Fibroblast of lung (primary cell): ENCODE measurements around the gene PEX14. TPM values are rescaled to one million over a fixed set of nuclear protein-coding genes. Genes with fewer than 3 reads are reported as not detected.

Experiments
- DNase-seq, 2 donors: peaks; one replicate each; pipeline versions ENCODE4 v3.0.0 to v3.0.0-alpha.2; 2010; ENCODE audit warnings: low read depth in 2 of 2
- H2AFZ ChIP-seq: 2 replicates; pipeline ENCODE4 v1.5.1; 2012; ENCODE audit warnings: low read length, control low read depth, inconsistent platforms
- H3K27ac ChIP-seq: 2 replicates; pipeline ENCODE4 v1.5.1; 2011; ENCODE audit warnings: low read length, control low read depth; ENCODE audit not compliant: insufficient read depth
- H3K27me3 ChIP-seq: 2 replicates; pipeline ENCODE4 v1.5.1; 2011; ENCODE audit warnings: mild to moderate bottlenecking, low read length; ENCODE audit not compliant: control insufficient read depth, insufficient read depth
- H3K36me3 ChIP-seq: 2 replicates; pipeline ENCODE4 v1.5.1; 2011; ENCODE audit warnings: low read length; ENCODE audit not compliant: control insufficient read depth, insufficient read depth
- H3K4me1 ChIP-seq: 2 replicates; pipeline ENCODE4 v1.5.1; 2011; ENCODE audit warnings: low read length; ENCODE audit not compliant: control insufficient read depth, insufficient read depth; ENCODE audit errors: extremely low read depth
- H3K4me2 ChIP-seq: 2 replicates; pipeline ENCODE4 v1.5.1; 2011; ENCODE audit warnings: low read length, control low read depth; ENCODE audit not compliant: insufficient read depth; ENCODE audit errors: extremely low read depth
- H3K4me3 ChIP-seq, 4 experiments: fragments of 200-600 bp in 1 of 4; sonication (generic) in 1 of 4; replicated peaks in 1 of 4; 2 replicates each; pipeline ENCODE4 v1.5.1; 2011 to 2016; ENCODE audit warnings: low read length in 4 of 4, low read depth in 3 of 4, mild to moderate bottlenecking in 3 of 4, control low read depth in 2 of 4, inconsistent platforms in 1 of 4, mixed read lengths in 1 of 4; ENCODE audit not compliant: insufficient read depth in 1 of 4; ENCODE audit errors: control extremely low read depth in 1 of 4
- H3K79me2 ChIP-seq: 2 replicates; pipeline ENCODE4 v1.5.1; 2012; ENCODE audit warnings: mild to moderate bottlenecking, low read length, inconsistent platforms; ENCODE audit not compliant: control insufficient read depth, insufficient read depth
- H3K9ac ChIP-seq: 2 replicates; pipeline ENCODE4 v1.5.1; 2011; ENCODE audit warnings: mild to moderate bottlenecking, low read length, control low read depth; ENCODE audit not compliant: insufficient read depth
- H3K9me3 ChIP-seq: 2 replicates; pipeline ENCODE4 v1.5.1; 2012; ENCODE audit warnings: low read depth, low read length; ENCODE audit not compliant: control insufficient read depth, insufficient read depth
- H4K20me1 ChIP-seq: 2 replicates; pipeline ENCODE4 v1.5.1; 2011; ENCODE audit warnings: low read length; ENCODE audit not compliant: control insufficient read depth, insufficient read depth; ENCODE audit errors: extremely low read depth
- CTCF ChIP-seq, 2 donors: IDR thresholded peaks in 1 of 2; conservative IDR thresholded peaks in 1 of 2; 1 replicate in 1 of 2; 2 replicates in 1 of 2; pipeline ENCODE4 v1.5.1; 2011 to 2012; ENCODE audit warnings: low read length in 2 of 2, control low read depth in 1 of 2, inconsistent platforms in 1 of 2, low read depth in 1 of 2, mild to moderate bottlenecking in 1 of 2
- EZH2 ChIP-seq: IDR thresholded peaks from 2 replicates; pipeline ENCODE4 v1.5.1; 2012; ENCODE audit warnings: low read length, control low read depth, mild to moderate bottlenecking; ENCODE audit errors: missing control alignments
- polyA plus RNA-seq, 2 donors: library from polyadenylated mRNA; depleted of rRNA in 1 of 2; stranded (reverse) in 1 of 2; unstranded in 1 of 2; fragments of >200 nt; gene quantifications; 2 replicates each; pipeline ENCODE4 v1.2.1, GENCODE V29; 2011 to 2012; ENCODE audit warnings: missing spikeins in 1 of 2
- total RNA-seq: library from RNA; depleted of rRNA; stranded (reverse); fragments of >200 nt; gene quantifications from 2 replicates; pipeline ENCODE4 v1.2.1, GENCODE V29; 2014

The PEX14 gene
- total and polyA plus RNA-seq, 2 donors (not counting 1 experiment from before 2014, with no cell fraction given), result 10.3 to 11.4 TPM

DNA sequence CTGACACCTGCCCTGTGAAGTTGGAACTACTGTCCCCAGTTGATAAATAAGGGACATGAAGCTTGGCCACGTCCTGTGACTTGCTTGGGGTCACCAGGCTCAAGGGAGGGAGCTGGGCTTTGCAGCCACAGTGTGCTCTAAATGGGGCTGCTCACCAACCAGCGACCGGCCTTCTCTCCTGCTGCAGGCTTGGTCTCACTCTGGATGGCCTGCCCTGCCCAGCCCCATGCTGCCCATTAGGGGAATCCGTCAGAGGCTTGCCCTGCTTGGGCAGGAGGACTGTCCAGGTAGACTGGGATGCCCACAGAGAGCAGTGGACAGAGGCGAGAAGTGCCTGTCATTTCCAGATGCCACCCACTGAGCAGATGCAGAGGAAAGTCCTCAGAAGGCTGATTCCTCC, 45.8 kb upstream of the PEX14 start:
- H3K9ac ChIP-seq, result no peak overlapping the region
- no peak overlapping the region for H3K27ac ChIP-seq
- TF ChIP-seq EZH2 (no peak), CTCF (conservative IDR thresholded peaks at IDR 0.05 in 1 of 2, IDR thresholded peaks at IDR 0.05 in 1 of 2; ENCODE audit: low read depth in 1 of 2, low read length in 2 of 2) (no peak)
- peaks cover 2% of the 10 kb centered on the region for H3K79me2 ChIP-seq
- no peak for DNase-seq
- no peaks in the 10 kb centered on the region for H4K20me1 ChIP-seq
- H3K4me1 ChIP-seq, result peaks cover 2% of the 10 kb centered on the region
- no peaks in the 10 kb centered on the region for H3K9me3 ChIP-seq
- no peak overlapping the region for H3K4me3 ChIP-seq
- H3K27me3 ChIP-seq, result no peaks in the 10 kb centered on the region
- H2AFZ ChIP-seq, result no peak overlapping the region
- no peaks in the 10 kb centered on the region for H3K36me3 ChIP-seq
- H3K4me2 ChIP-seq, result no peak overlapping the region

DNA sequence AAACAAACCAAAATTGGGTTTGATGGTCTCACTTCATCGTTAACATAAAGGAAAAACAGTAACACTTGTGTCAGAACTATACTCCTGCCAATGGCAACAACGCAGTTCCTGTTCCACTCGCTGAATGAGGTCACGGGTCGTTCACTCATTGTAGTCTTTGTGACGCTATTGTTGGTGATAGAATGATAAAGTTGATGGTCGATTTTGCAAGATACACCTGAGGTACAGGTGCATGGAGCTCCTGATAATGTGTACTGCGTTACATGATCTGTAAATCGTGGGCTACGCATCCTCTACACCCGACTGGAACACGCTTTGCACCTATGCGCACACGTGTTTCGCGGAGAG, 44.9 kb upstream of the PEX14 start:
- H3K9me3 ChIP-seq, result no peaks in the 10 kb centered on the region
- H2AFZ ChIP-seq, result peak overlapping the region; percentile 86
- peak; percentile 9 to 25 for DNase-seq
- H3K9ac ChIP-seq, result no peak overlapping the region
- H3K36me3 ChIP-seq, result no peaks in the 10 kb centered on the region
- H3K4me3 ChIP-seq, result peak overlapping the region; percentile 50 to 96 (median 88)
- peak overlapping the region; percentile 95 for H3K4me2 ChIP-seq
- H3K79me2 ChIP-seq, result peaks cover 2% of the 10 kb centered on the region
- peaks cover 2% of the 10 kb centered on the region for H3K4me1 ChIP-seq
- peak overlapping the region; percentile 96 for H3K27ac ChIP-seq
- no peaks in the 10 kb centered on the region for H3K27me3 ChIP-seq
- H4K20me1 ChIP-seq, result no peaks in the 10 kb centered on the region
- TF ChIP-seq EZH2 (no peak), CTCF (conservative IDR thresholded peaks at IDR 0.05 in 1 of 2, IDR thresholded peaks at IDR 0.05 in 1 of 2; ENCODE audit: low read depth in 1 of 2, low read length in 2 of 2) (no peak)

- H3K27me3 ChIP-seq, result no peaks in the 10 kb centered on the region
- peak within 1 kb of the TSS; percentile 94 for H3K9ac ChIP-seq
- no peaks in the 10 kb centered on the region for H3K9me3 ChIP-seq
- peaks cover 2% of the 10 kb centered on the region for H3K79me2 ChIP-seq
- peak within 1 kb of the TSS; percentile 98 for H2AFZ ChIP-seq
- H3K36me3 ChIP-seq, result no peaks in the 10 kb centered on the region
- peak within 1 kb of the TSS; percentile 83 to 96 (median 90) for H3K4me3 ChIP-seq
- no peaks in the 10 kb centered on the region for H4K20me1 ChIP-seq
- peak within 1 kb of the TSS; percentile 98 for H3K4me2 ChIP-seq
- peak within 1 kb of the TSS; percentile 96 for H3K27ac ChIP-seq
- peaks cover 2% of the 10 kb centered on the region for H3K4me1 ChIP-seq
- DNase-seq, result peak; percentile 84 to 86
- peak; percentile 66 to 83 for TF ChIP-seq CTCF (conservative IDR thresholded peaks at IDR 0.05 in 1 of 2, IDR thresholded peaks at IDR 0.05 in 1 of 2; ENCODE audit: low read depth in 1 of 2, low read length in 2 of 2)
- no peak for TF ChIP-seq EZH2
Measured at GRCh38 chr1:10430216-10431069, 44.3 kb upstream of the PEX14 start, which contains the start of gene CENPS. Gene CENPS, plus strand, starts transcription at chr1:10430433. Its CDS starts 85 bp downstream, at chr1:10430518.
